Activated CD8-positive, alpha-beta memory T cell treated with anti-CD3 and anti-CD28 coated beads, Interleukin-2, amount 50 U/mL, for 24 hours (primary cell): ENCODE data around the gene MTHFR.

Experiments
- DNase-seq: peaks from one replicate; pipeline ENCODE4 v3.0.0-alpha.2; 2020; ENCODE audit errors: extremely low read depth

The MTHFR gene

DNA sequence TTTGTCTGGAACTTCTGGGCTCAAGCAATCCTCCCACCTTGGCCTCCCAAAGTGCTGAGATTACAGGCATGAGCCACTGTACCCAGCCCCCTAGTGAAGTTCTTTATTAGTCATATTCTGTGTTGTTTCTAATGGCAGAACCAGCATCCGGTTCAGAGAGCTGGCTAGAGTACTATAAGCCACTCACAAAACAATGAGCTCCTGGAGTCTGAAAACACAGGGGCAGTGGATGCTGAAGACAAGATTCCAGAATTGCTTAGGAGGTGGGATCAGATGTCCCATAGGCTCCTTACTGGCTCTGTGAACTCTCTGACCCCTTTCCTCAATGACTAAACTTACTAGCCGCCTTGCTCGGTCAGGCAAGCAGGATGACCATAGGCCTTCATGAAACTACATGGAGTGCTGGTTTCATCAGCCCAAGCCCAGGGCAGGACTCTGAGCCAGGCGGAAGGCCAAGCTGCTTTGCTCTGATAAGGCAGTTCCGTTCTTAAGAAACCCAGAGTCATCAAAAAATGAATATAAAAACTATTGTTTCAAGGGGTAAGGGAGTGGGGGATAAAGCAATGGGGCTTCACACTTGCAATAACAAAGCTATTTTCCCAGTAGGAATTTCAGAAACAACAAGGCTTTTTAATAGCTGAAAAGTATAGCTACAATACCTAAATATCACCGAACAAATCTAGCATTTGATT lies 8.1 kb downstream of the MTHFR start:
- DNase-seq: no peak

DNA sequence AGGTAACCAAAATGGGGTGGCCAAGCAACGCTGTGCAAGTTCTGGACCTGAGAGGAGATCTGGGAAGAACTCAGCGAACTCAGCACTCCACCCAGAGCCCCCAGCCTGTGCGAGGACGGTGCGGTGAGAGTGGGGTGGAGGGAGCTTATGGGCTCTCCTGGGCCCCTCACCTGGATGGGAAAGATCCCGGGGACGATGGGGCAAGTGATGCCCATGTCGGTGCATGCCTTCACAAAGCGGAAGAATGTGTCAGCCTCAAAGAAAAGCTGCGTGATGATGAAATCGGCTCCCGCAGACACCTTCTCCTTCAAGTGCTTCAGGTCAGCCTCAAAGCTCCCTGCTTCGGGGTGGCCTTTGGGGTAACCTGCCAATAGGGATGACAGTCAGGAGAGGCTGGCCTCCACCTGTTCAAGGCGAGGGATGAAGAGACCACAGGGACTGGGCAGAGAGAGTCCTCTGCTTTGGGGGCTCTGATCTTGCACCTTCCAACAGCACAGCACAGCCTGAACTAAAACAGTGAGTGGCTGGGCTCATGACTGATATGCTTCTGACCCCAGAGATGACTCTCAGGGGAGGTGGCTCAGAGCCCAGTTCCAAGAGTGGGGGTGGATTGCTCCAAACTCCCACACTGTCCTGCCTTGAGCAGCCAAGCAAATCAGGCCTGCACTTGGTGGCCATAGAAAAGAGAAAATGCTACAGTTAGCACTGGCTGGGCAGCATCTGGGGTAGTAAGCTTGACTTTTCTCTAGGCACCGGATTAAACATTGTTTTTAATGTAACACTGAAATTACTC lies 9.5 kb downstream of the MTHFR start:
- DNase-seq: no peak

DNA sequence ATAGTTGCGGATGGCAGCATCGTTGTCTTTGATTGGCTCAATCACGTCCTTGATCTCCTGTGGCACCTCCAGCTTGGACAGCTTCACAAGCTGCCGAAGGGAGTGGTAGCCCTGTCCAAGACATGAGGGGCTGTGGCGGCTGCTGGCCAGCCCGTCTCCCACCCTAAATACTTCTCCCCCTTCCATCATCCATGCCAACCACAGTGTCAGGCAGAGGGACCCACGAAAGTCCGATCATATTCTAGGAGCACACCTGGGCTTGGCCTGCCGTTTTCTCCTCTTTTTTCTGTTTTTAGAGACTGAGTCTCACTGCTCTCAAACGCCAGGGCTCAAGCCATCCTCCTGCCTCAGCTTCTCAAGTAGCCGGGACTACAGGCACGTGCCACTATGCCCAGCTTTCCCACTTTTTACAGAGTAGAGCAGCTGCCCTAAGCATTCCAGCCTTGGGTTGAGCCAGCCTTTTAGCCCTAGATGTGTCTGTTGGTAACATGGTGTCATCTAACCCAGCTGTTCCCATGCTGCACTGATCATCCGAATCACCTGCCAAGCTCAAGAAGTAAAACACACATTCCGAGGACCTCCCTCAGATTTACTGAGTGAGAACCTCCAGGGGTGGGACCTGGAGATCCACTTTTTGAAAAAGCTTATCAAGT lies 10.4 kb downstream of the MTHFR start:
- DNase-seq: no peak

DNA sequence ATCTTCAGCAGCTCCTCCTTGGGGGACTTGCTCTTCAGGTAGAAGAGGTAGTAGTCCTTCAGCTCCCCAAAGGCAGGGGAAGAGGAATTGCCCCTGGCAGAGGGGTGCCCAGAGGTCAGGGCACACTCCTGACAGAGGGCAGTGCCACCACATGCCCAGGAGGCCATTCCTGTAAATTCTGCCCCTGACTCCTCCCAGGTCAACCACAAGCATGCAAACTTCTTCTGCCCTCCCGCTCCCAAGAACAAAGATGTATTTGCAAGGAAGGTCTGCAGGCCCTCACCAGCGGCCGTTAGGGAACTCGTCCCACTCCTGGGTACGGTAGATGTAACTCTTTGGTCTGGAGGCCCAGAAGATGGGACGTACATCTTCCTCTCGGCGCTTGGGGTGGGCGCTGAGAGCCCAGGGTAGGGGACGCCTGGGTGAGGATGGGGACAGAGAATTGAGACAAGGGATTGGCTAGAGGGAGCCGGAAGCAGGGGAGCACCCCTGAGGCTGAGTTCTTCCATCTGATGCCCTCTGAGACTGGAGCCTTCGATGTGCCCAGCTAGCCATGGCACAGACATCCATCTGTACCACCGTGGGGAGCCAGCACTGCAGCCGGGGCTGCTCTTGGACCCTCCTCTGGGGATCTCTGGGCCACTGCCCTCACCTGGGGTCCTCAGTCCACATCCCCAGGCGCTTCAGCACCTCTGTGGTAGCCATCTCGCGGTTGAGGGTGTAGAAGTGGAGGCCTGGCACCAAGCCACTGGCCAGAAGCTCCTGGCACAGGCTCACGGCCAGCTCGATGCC lies 11.1 kb downstream of the MTHFR start:
- DNase-seq: no peak

DNA sequence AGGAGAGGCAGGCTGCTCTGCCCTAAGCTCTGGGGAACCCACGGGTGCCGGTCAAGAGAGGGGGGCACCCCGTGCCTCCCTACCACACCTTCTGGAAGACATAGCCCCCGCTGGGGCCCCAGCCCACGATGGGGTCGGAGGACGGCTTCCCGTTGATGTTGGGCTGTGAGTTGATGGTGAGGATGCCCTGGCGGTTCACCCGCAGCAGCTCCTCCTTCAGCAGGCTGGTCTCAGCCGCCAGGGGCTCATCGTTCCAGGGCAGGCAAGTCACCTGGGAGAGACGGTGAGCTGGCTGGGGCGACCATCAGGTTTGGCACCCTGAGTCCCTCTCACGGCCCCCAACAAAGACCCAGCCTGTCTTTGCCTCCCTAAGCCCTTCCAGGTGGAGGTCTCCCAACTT lies 11.9 kb downstream of the MTHFR start:
- no peak for DNase-seq

DNA sequence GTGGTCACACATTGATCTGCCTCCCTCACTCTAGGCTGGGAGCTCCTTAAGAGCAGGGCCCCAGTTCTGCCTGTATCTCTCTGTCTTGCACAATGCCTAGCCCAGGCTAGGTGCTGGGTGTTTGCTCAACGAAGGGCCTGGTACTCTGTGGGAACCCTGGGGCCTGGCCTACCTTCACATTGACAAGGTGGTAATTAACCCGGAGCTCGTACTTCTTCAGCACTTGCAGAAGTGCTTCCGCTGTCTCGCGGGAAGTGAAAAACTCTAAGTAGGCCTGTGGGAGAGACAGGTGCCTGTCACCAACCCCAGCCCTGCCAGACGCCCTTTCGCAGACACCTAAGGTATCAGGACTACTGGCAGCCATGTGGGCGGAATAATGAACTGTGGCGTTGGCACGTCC lies 13.7 kb downstream of the MTHFR start:
- no peak for DNase-seq

DNA sequence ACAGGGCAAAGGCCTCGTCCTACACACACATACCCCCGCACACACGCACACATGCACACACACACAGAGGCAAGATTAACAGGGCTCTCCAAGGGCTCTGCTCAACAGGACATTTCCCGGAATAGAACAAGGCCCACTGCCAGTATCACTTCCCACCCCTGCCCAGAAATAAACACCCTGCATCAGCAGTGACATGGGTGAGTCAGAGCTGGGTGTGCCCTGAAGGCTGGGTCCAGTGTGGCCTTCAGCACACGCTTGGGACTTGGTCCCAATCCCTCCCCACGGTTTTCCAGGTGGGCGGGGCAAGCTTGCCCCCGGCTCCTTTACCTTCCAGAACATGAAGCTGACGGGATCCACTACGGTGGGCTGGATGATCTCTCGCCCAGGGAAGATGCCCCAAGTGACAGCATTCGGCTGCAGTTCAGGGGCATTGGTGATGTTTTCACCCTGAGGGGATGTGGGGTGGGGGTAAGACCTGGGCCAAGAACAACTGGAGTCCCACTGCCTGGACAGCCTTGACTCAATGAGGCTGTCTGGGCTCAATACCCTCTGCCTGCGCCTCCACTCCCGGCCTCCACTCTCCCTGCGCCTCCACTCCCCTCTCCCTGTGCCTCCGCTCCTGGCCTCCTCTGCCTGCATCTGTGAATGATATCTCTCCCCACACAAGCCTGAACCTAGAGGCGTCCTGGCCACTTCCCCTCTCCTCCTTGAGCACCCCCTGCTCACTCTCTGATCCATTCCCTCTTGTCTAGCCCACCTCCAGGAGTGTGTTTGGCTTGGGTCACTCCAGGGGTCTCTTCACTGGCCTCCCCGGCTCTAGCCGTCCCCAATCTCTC lies 14.7 kb downstream of the MTHFR start:
- no peak for DNase-seq

DNA sequence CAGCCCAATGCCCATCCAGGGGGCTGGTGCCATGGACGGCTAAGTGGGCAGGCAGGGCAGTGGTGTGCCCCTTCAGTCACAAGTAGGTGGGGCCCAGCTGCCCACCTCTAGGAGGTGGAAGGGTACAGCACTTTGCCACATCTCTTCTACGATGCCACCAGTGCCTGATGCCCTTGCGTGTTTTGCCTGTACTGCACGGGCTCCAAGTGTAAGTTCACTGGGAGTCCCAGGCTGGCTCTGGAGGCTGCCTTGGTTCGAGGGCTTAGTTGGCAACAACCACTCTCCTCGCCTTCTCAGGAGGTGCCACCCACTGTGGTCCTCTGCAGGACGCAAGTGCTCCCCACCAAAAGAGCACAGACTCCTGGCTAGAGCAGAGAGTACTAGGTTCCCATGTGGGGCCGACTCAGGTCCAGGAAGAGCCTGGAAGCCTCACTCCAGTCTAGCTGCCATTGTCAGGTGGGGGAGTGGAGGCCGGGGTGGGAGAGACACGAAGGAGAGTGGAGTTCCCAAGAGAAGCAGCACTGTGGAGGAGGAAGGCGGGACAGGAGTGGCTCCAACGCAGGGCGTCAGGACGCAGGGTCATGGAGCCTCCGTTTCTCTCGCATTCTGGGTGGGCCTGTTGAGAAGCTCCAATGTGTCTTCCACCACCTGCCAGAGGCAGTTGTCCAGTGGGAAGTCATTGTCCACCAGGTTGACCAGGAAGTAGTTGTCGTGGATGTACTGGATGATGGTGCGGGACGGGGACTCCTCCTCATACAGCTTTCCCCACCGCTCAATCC lies 15.5 kb downstream of the MTHFR start:
- no peak for DNase-seq

DNA sequence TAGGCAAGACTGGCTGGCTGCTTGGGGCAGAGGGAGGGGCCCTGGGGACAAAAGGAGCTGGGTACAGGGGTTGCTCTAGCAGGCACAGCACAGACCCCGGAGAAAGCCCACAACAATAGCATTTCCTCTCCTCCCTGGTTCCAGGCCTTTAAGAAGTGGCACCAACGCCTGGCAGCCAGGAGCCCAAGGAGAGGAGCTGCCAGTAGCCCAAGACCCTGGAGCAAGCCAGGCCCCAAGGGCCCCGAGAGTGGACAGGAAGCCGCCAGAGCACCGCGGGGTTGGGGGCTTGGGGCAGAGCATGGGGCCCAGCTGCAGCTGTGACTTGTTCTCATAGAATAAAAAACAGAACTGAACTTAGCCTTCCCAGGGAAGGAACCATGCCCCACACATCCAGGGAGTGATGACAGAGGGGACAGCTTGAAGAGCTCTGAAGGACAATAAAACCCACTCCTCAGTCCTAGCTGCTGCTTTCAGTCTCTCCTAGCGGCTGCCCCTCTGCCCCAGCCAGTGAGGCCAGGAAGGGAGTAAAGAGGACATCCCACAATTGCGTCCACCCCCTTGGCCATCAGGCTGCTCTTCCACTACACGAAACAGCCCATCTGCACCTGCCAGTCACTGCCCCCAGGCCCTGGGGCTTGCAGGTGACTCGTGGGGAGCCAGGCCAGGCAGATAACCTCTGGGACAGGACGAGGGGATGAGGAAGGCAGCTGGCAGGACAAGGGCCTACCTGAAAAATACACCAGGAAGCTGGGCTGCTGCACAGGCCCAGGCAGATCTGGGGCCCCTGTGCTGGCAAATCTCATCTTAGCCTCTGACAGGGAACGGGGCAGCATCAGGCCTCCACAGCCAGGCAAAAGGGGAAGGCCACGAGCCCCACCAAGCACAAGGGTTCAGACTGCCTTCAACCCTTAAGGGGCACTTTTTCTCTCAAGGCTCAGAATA lies 16.4 kb downstream of the MTHFR start:
- no peak for DNase-seq

DNA sequence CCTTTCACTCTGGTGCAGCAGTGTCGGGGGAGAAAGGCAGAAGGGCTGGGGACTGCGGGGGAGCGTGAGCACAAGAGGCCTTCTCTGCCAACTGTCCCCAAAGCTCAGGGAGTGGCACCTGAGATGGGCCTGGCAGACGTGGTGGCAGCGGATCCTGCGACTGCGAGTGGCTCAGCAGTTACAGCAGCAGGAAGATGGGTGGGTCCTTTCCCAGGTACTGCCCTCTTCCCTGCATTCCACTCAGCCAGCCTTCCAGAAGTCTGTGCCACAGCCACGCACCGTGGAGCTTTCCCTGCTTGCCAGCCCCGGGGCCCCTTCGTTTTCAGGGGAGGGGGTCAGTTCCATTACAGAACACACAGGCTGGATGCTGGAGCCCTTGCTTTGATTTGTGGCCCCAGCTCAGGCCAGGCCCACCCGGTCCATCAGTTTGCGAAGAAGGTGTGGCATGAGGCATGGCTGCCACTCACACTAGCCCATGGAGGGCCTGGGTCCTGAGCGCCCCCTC lies 17.2 kb downstream of the MTHFR start:
- DNase-seq: no peak

DNA sequence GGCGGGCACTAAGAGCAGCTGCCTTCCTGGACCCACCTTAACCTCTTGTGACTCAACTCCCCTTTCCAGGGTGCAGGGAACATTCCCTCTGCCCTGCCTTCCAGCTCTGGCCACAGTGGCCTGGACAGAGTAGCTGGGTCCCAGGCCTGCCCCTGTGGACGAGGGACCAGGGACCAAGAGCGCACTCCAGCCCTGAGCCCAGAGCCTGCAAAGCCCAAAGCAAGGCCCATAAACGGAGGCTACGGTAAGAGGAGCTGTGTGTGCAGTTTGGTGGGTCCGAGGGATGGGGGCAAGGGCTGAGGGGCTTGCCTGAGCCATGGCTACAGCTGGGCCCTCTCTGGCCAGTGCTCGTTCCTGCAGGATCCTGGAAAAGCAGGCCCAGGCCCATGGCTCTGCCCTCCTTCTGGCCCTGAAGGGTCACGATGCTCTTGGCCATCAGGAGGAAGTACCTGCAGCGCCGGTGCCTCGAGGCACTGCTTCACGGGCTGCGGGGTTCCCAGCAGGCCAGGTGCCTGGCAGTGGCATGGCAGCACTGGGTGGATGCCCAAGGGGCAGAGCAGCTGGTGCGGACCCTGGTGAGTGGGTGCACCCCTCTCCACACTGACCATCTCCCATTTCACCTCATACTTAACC lies 17.8 kb downstream of the MTHFR start:
- DNase-seq: no peak

DNA sequence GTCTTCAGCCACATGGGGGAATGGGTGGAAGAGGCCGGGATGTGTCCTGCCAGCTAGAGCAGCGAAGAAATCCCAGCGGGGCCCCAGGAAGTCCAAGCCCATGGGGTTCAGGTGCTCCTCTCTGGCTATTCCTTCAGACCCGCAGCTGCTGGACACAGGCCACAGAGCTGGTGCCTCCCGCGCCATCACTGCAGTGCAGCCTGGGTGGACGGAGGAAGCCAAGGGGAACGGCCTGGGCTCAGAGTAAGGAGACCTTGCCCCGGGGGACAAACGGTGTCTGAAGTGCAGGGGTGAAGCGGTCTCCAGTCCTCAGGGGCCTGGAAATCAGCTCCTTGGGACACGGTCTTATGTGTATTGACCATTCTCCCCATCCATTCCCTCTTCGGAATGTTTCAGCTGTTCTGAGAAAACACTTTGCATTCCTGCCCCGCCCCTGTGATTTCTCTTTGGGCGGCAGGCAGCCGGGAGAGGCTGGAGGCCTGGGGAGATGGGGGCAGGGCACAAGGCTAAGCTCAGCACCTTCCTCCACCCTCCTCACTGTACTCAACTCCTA lies 18.4 kb downstream of the MTHFR start:
- DNase-seq: no peak

DNA sequence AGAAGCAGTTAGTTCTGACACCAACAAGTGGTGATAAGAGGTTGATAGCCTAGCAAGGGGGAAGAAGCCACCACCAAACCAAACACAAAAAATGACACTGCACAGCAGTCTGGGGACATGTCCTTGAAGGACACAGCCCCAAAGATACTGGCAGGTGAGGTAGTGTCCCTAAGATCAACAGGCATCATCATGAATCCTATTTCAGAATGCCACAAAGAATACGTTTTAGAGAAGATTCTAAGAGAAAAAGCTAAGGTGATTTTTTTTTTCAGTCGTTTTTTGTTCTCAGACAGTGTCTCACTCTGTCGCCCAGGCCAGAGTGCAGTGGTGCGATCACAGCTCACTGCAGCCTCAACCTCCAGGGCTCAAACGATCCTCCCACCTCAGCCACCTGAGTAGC lies 19.6 kb downstream of the MTHFR start:
- DNase-seq: no peak

DNA sequence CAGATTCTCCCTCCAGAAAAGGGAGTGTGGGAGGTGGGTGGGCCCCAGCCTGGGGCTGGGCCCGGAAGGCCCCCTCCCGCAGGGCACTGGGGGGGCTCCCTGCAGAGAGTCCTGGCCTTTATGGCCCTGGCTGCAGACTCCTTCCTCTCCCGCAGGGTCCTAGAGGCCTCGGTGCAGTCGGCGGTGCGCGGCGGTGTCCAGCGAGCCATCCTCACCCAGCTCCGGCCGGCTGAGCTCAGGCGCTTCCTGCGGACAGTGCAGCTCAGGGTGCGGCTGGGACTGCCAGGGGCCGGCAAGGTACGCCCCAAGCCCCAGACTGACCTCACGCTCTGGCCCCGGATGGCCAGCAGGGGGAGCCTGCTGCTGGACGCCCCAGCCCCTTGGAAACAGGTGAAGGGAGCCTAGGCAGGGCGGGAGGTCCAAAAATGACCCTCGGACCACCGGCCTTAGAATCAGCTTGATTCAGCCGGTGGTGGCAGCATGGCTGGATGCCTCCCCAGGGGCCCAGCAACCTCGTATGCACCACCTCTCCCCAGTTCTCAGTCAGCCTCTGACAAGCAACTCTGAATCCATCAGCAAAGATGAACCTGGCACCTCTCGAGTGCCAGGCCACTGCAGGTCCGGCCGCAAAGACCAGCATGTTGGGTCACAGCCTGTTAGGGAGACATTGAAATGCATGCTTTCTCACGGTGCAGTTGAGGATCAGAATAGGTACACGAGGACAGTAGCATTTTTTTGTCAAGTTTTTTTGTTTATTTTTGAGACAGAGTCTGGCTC lies 20.6 kb downstream of the MTHFR start:
- no peak for DNase-seq

DNA sequence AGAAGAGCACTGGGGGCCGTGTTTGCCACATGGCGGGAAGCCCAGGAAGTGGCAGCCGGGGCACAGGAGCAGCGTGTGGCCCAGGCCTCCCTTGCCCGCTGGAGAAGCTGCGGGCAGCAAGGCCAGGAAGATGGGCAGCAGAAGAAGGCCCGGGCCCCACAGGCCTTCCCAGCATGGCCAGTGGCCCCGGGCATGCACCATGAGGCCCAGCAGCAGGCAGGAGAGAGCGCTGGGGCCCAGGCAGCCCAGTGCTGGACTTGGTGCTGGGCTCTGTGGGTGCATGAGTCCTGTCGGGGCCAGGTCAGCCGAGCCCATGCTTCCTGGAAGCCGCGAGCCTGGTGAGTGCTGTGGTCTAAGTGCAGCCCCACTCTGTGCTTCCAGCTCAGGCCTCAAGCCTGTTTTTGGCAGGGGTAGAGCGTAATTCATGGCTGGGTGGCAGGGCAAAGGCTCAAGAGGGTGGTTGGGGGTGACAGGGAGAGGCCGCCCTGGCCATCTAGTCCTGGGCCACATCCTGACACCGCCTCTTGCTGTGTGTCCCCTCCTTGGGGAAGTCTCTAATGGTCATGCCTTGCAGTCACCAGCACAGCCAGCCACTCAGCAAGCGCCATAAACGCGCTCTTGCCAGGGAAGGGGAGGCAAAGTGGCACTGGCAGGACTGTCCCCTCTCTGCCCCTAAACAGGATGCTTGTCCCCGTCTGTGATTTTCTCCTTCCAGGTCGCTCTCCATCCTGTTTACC lies 21.3 kb downstream of the MTHFR start:
- DNase-seq: no peak

DNA sequence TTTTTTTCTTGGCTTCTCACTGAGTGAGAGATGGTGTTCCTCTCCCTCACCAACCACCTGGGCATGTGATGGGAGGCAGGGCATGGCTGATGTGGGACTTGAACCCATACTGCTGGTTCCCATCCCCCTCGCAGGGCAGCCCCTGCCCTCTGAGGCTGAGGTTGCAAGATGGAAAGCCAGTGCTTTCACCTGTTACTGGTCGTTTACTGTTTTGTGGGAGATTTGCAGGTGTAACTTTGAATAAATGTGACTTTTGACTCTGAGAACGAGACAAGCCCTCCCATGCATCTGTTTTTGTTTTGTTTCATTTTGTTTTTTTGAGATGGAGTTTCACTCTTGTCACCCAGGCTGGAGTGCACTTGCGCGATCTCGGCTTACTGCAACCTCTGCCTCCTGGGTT lies 22.2 kb downstream of the MTHFR start:
- no peak for DNase-seq
